ENCODE results near the gene SCYGR2. TPM values are rescaled to one million over a fixed set of nuclear protein-coding genes. Genes with fewer than 3 reads are reported as not detected.

Gene SCYGR2
- polyA plus RNA-seq, 1 donor from 2014 or later, result not detected

- H3K4me1 Mint-ChIP-seq, result no peaks in the 10 kb centered on the region
- H3K9me3 Mint-ChIP-seq, result no peaks in the 10 kb centered on the region
- peaks cover 2% of the 10 kb centered on the region for H3K36me3 Mint-ChIP-seq
- H3K27me3 Mint-ChIP-seq, result peaks cover 24% of the 10 kb centered on the region
- H3K27ac Mint-ChIP-seq, result peak overlapping the region in 1 of 3 donors; percentile 22
- no peak overlapping the region for H3K4me3 Mint-ChIP-seq
Measured at GRCh38 chr2:227597998-227598397, 695 bp upstream of the SCYGR2 start.

GRCh38 chr2:227602358-227602757 lies 3.7 kb downstream of the SCYGR2 start:
- H3K9me3 Mint-ChIP-seq, result no peaks in the 10 kb centered on the region
- no peaks in the 10 kb centered on the region for H3K36me3 Mint-ChIP-seq
- no peak overlapping the region for H3K4me3 Mint-ChIP-seq
- peaks cover 4% of the 10 kb centered on the region for H3K27me3 Mint-ChIP-seq
- no peaks in the 10 kb centered on the region for H3K4me1 Mint-ChIP-seq
- no peak overlapping the region for H3K27ac Mint-ChIP-seq

GRCh38 chr2:227606476-227606875 lies 7.8 kb downstream of the SCYGR2 start:
- H3K27ac Mint-ChIP-seq, result no peak overlapping the region
- no peaks in the 10 kb centered on the region for H3K36me3 Mint-ChIP-seq
- H3K9me3 Mint-ChIP-seq, result no peaks in the 10 kb centered on the region
- H3K4me1 Mint-ChIP-seq, result peaks cover 7 to 16% (median 14%) of the 10 kb centered on the region in 3 donors
- no peak overlapping the region for H3K4me3 Mint-ChIP-seq
- H3K27me3 Mint-ChIP-seq, result peaks cover 4% of the 10 kb centered on the region

- Mint-ChIP-seq H3K27ac (peak overlapping the region in 1 of 3 donors; percentile 53), H3K9me3 (no peaks in the 10 kb centered on the region)
Measured at GRCh38 chr2:227607941-227608340, 9.2 kb downstream of the SCYGR2 start.

GRCh38 chr2:227608561-227609338 lies 10.1 kb downstream of the SCYGR2 start:
- Mint-ChIP-seq H3K27ac (peak overlapping the region in 2 of 3 donors; percentile 40 to 87), H3K4me1 (peaks cover 7 to 17% (median 16%) of the 10 kb centered on the region in 3 donors), H3K4me3 (peak overlapping the region in 2 of 4 donors; percentile 63 to 68)

More at GRCh38 chr2:227607941-227608340, 9.2 kb downstream of the SCYGR2 start:
- H3K36me3 Mint-ChIP-seq, result no peaks in the 10 kb centered on the region
- H3K27me3 Mint-ChIP-seq, result peaks cover 8% of the 10 kb centered on the region
- no peak overlapping the region for H3K4me3 Mint-ChIP-seq
- H3K4me1 Mint-ChIP-seq, result peaks cover 7 to 16% (median 14%) of the 10 kb centered on the region in 3 donors

GRCh38 chr2:227610123-227610522 lies 11.4 kb downstream of the SCYGR2 start:
- Mint-ChIP-seq H3K27me3 (peaks cover 12% of the 10 kb centered on the region), H3K27ac (no peak overlapping the region), H3K4me3 (peak overlapping the region in 1 of 4 donors; percentile 46), H3K36me3 (no peaks in the 10 kb centered on the region), H3K4me1 (peaks cover 7 to 17% (median 16%) of the 10 kb centered on the region in 3 donors), H3K9me3 (no peaks in the 10 kb centered on the region)

More at GRCh38 chr2:227608561-227609338, 10.1 kb downstream of the SCYGR2 start:
- Mint-ChIP-seq H3K9me3 (no peaks in the 10 kb centered on the region), H3K27me3 (peaks cover 9% of the 10 kb centered on the region), H3K36me3 (no peaks in the 10 kb centered on the region)

GRCh38 chr2:227612546-227613271 lies 14.0 kb downstream of the SCYGR2 start:
- Mint-ChIP-seq H3K4me3 (no peak overlapping the region), H3K27ac (no peak overlapping the region), H3K9me3 (no peaks in the 10 kb centered on the region), H3K4me1 (peaks cover 7 to 17% (median 16%) of the 10 kb centered on the region in 3 donors), H3K27me3 (peaks cover 18% of the 10 kb centered on the region), H3K36me3 (no peaks in the 10 kb centered on the region)

- peaks cover 18% of the 10 kb centered on the region for H3K27me3 Mint-ChIP-seq
- no peak overlapping the region for H3K4me3 Mint-ChIP-seq
- no peak overlapping the region for H3K27ac Mint-ChIP-seq
- H3K4me1 Mint-ChIP-seq, result peaks cover 5 to 15% (median 13%) of the 10 kb centered on the region in 3 donors
- no peaks in the 10 kb centered on the region for H3K36me3 Mint-ChIP-seq
- no peaks in the 10 kb centered on the region for H3K9me3 Mint-ChIP-seq
Measured at GRCh38 chr2:227613272-227613660, 14.6 kb downstream of the SCYGR2 start.

GRCh38 chr2:227614246-227614645 lies 15.6 kb downstream of the SCYGR2 start:
- no peak overlapping the region for H3K27ac Mint-ChIP-seq
- H3K27me3 Mint-ChIP-seq, result peaks cover 18% of the 10 kb centered on the region
- peaks cover 0 to 8% (median 7%) of the 10 kb centered on the region in 3 donors for H3K4me1 Mint-ChIP-seq
- H3K9me3 Mint-ChIP-seq, result no peaks in the 10 kb centered on the region
- no peaks in the 10 kb centered on the region for H3K36me3 Mint-ChIP-seq
- no peak overlapping the region for H3K4me3 Mint-ChIP-seq

- H3K27ac Mint-ChIP-seq, result no peak within 1 kb of the TSS
- no peaks in the 10 kb centered on the region for H3K36me3 Mint-ChIP-seq
- H3K27me3 Mint-ChIP-seq, result peaks cover 18% of the 10 kb centered on the region
- no peak within 1 kb of the TSS for H3K4me3 Mint-ChIP-seq
- no peaks in the 10 kb centered on the region for H3K9me3 Mint-ChIP-seq
- H3K4me1 Mint-ChIP-seq, result peaks cover 2 to 9% (median 6%) of the 10 kb centered on the region in 3 donors
Measured at GRCh38 chr2:227614740-227615139, 16.0 kb downstream of the SCYGR2 start, which contains the start of gene SCYGR3. Gene SCYGR3, minus strand, starts transcription at chr2:227614840. Its CDS starts 0 bp downstream, at chr2:227614840.

- H3K9me3 Mint-ChIP-seq, result no peaks in the 10 kb centered on the region
- no peaks in the 10 kb centered on the region for H3K36me3 Mint-ChIP-seq
- H3K27me3 Mint-ChIP-seq, result peaks cover 16% of the 10 kb centered on the region
- no peak overlapping the region for H3K27ac Mint-ChIP-seq
- no peak overlapping the region for H3K4me3 Mint-ChIP-seq
- H3K4me1 Mint-ChIP-seq, result peaks cover 2 to 7% (median 4%) of the 10 kb centered on the region in 3 donors
Measured at GRCh38 chr2:227615181-227615580, 16.5 kb downstream of the SCYGR2 start.

- peaks cover 14% of the 10 kb centered on the region for H3K27me3 Mint-ChIP-seq
- H3K36me3 Mint-ChIP-seq, result no peaks in the 10 kb centered on the region
- no peak overlapping the region for H3K4me3 Mint-ChIP-seq
- H3K27ac Mint-ChIP-seq, result no peak overlapping the region
- H3K4me1 Mint-ChIP-seq, result peaks cover 0 to 5% (median 2%) of the 10 kb centered on the region in 3 donors
- H3K9me3 Mint-ChIP-seq, result no peaks in the 10 kb centered on the region
Measured at GRCh38 chr2:227615906-227616305, 17.2 kb downstream of the SCYGR2 start.

- no peaks in the 10 kb centered on the region for H3K36me3 Mint-ChIP-seq
Measured at GRCh38 chr2:227616631-227617030, 17.9 kb downstream of the SCYGR2 start.

GRCh38 chr2:227617316-227618230 lies 18.9 kb downstream of the SCYGR2 start, which contains the start of gene SCYGR4:
Gene SCYGR4, plus strand, starts transcription at chr2:227617498. Its CDS starts 0 bp downstream, at chr2:227617498.
- Mint-ChIP-seq H3K36me3 (no peaks in the 10 kb centered on the region), H3K4me1 (peaks cover 0 to 5% (median 2%) of the 10 kb centered on the region in 3 donors), H3K9me3 (no peaks in the 10 kb centered on the region), H3K4me3 (no peak within 1 kb of the TSS), H3K27me3 (peaks cover 13% of the 10 kb centered on the region), H3K27ac (no peak within 1 kb of the TSS)

More at GRCh38 chr2:227616631-227617030, 17.9 kb downstream of the SCYGR2 start:
- Mint-ChIP-seq H3K9me3 (no peaks in the 10 kb centered on the region), H3K27me3 (peaks cover 15% of the 10 kb centered on the region), H3K4me3 (no peak overlapping the region), H3K4me1 (peaks cover 0 to 5% (median 2%) of the 10 kb centered on the region in 3 donors), H3K27ac (no peak overlapping the region)
